Brain microvascular endothelial cell (primary cell): Measurements from ENCODE around the gene SMAD3.

ENCODE experiments used
- DNase-seq: peaks from one replicate; pipeline ENCODE4 v3.0.0-alpha.2; 2020
- H3K27ac ChIP-seq: fragments of 250-450 bp; sonication (Bioruptor Pico); 2 replicates; pipeline ENCODE4 v1.5.1; 2020; ENCODE audit warnings: mild to moderate bottlenecking, moderate library complexity
- H3K27me3 ChIP-seq: fragments of 250-450 bp; sonication (Bioruptor Pico); replicated peaks from 2 replicates; pipeline ENCODE4 v1.5.1; 2020; ENCODE audit warnings: mild to moderate bottlenecking
- H3K36me3 ChIP-seq: fragments of 250-450 bp; sonication (Bioruptor Pico); replicated peaks from 2 replicates; pipeline ENCODE4 v1.5.1; 2020; ENCODE audit warnings: mild to moderate bottlenecking
- H3K4me3 ChIP-seq: 2 replicates; pipeline ENCODE4 v1.5.1; 2011; ENCODE audit warnings: low read depth, mild to moderate bottlenecking, control low read depth, low read length, moderate library complexity
- CTCF ChIP-seq: IDR thresholded peaks from 2 replicates; pipeline ENCODE4 v1.5.1; 2011; ENCODE audit warnings: low read depth, mild to moderate bottlenecking, moderate library complexity, low read length, control low read depth, inconsistent platforms; ENCODE audit errors: missing control alignments
- in situ Hi-C: cut with HindIII; loops from 2 replicates; pipeline ENCODE4 v1.10.0; 2017; ENCODE audit warnings: low sequenced_read_pairs, low pct_ligation_motif_present

Gene SMAD3

DNA sequence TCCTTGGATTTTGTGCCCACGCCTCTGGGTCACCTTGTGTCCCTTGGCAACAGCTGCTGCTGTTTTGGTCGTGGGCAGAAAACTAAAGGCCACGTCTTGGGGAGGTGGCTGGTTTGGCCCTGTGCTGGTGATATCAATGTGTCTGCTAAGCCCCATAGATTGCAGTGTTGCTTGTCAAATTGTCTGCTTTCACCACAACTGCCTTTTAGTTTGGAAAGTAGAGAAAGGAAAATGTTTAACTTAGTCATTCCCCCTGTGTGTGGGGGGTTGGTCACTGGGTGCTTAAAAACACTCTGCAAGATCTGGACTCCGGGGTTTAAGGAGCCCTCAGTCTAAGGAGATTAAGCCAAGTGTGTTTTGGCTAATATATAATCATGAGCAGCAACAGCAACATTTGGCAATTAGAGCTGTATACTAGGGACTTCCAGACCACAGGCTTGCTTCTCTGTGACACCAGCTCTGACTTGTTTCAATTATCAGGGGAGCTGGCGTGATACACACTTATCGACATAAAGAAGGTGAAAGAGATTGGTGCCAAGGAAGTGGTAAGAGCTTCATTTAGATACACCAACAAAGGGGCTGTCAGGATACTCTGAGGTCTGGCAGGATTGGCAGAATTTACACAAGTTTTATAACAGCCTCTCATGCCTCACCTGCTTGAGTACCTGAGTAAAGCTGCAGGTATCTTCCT lies 3.5 kb downstream of the SMAD3 start:
- no peak for TF ChIP-seq CTCF
- Histone ChIP-seq H3K27ac (peak overlapping the region; percentile 87), H3K4me3 (peak overlapping the region; percentile 67), H3K36me3 (peaks cover 53% of the 10 kb centered on the region), H3K27me3 (no peaks in the 10 kb centered on the region)
- no peak for DNase-seq
- in situ Hi-C loops = no loop called here

- Histone ChIP-seq H3K27me3 (no peaks in the 10 kb centered on the region), H3K36me3 (peaks cover 60% of the 10 kb centered on the region), H3K4me3 (no peak overlapping the region), H3K27ac (peak overlapping the region; percentile 17)
- DNase-seq = no peak
- in situ Hi-C loops = no loop called here
- no peak for TF ChIP-seq CTCF
Measured at GRCh38 chr15:67070150-67070549, 4.7 kb downstream of the SMAD3 start.

DNA sequence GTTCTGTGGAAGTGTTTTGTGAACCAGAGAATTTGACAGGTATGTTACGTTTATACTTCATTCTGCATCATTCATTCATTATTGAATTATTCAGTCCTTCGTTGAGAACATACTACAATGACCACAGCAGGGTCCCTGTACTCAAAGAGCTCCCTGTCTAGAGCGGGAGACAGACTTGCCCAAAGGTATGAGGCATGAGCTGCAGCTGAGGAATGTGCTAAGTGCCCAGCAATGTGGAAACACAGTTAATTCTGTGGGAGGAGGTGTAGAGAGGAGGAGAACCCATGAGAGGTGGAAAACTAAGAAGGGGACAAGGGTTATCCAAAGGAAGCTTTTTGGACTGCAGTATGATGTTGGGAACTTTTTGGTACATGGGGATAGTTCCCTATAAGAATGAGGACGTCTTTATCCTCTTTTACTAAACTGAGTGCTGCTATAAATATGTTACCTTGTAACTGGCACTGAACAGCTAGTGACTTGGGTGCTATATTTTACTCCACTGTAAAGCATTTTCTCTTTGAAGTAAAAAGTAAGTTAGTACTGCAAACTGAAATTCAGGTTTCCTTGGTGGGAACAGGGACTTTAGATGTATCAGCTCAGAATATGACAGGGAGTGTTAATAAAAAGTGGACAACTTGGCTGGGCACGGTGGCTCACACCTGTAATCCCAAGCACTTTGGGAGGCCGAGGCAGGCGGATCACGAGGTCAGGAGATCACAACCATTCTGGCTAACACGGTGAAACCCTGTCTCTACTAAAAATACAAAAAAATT lies 5.7 kb downstream of the SMAD3 start:
- H3K4me3 ChIP-seq = no peak overlapping the region

GRCh38 chr15:67072442-67072841 lies 7.0 kb downstream of the SMAD3 start:
- in situ Hi-C loops = no loop called here
- H3K27ac ChIP-seq = no peak overlapping the region
- no peak for DNase-seq
- H3K36me3 ChIP-seq = peaks cover 69% of the 10 kb centered on the region
- no peaks in the 10 kb centered on the region for H3K27me3 ChIP-seq
- TF ChIP-seq CTCF = no peak
- no peak overlapping the region for H3K4me3 ChIP-seq

More for the DNA sequence above, 5.7 kb downstream of the SMAD3 start:
- no peaks in the 10 kb centered on the region for H3K27me3 ChIP-seq
- H3K36me3 ChIP-seq = peaks cover 67% of the 10 kb centered on the region
- no peak for DNase-seq
- no peak for TF ChIP-seq CTCF
- no peak overlapping the region for H3K27ac ChIP-seq
- in situ Hi-C loops = no loop called here

- in situ Hi-C loops = no loop called here
- Histone ChIP-seq H3K27ac (peak overlapping the region; percentile 37), H3K36me3 (peaks cover 67% of the 10 kb centered on the region), H3K4me3 (no peak overlapping the region), H3K27me3 (no peaks in the 10 kb centered on the region)
- DNase-seq = no peak
- TF ChIP-seq CTCF = no peak
Measured at GRCh38 chr15:67072958-67073357, 7.6 kb downstream of the SMAD3 start.
